Activated T-helper 17 cell treated with anti-CD3 and anti-CD28 coated beads, Interleukin-2, amount 50 U/mL, for 72 hours (primary cell): Measurements from ENCODE around the gene PRDM15. TPM values are rescaled to one million over a fixed set of nuclear protein-coding genes. Genes with fewer than 3 reads are reported as not detected.

Experiments
- ATAC-seq: fragments of 150-1000 bp; cut with Tn5 transposase; replicated peaks from 2 replicates; pipeline ENCODE4 v1.10.0; 2021; ENCODE audit warnings: mild to moderate bottlenecking, moderate library complexity
- H3K27ac Mint-ChIP-seq: one replicate; pipeline ENCODE4 v1.8.0; 2022; ENCODE audit warnings: mixed read lengths
- H3K27me3 Mint-ChIP-seq: one replicate; pipeline ENCODE4 v1.8.0; 2022; ENCODE audit warnings: mixed read lengths
- H3K36me3 Mint-ChIP-seq: one replicate; pipeline ENCODE4 v1.8.0; 2022; ENCODE audit warnings: low read depth, mild to moderate bottlenecking, mixed read lengths
- H3K4me1 Mint-ChIP-seq: one replicate; pipeline ENCODE4 v1.8.0; 2022; ENCODE audit warnings: mixed read lengths
- H3K4me3 Mint-ChIP-seq: one replicate; pipeline ENCODE4 v1.8.0; 2022; ENCODE audit warnings: mild to moderate bottlenecking, mixed read lengths
- H3K9me3 Mint-ChIP-seq: one replicate; pipeline ENCODE4 v1.8.0; 2022; ENCODE audit warnings: mixed read lengths
- total RNA-seq, 2 donors: library from RNA; stranded (reverse); gene quantifications; one replicate each; pipeline ENCODE4 v1.2.3, GENCODE V29; 2022

PRDM15 gene
- total RNA-seq, 2 donors from 2014 or later: 17.1 to 17.6 TPM

GRCh38 chr21:41898998-41899397 is 19.9 kb upstream of the PRDM15 start:
- no peaks in the 10 kb centered on the region for H3K27me3 Mint-ChIP-seq
- H3K9me3 Mint-ChIP-seq: no peaks in the 10 kb centered on the region
- no peak for ATAC-seq
- peak overlapping the region; percentile 74 for H3K4me3 Mint-ChIP-seq
- peak overlapping the region; percentile 93 for H3K27ac Mint-ChIP-seq
- H3K4me1 Mint-ChIP-seq: peaks cover 27% of the 10 kb centered on the region
- peaks cover 9% of the 10 kb centered on the region for H3K36me3 Mint-ChIP-seq

GRCh38 chr21:41897700-41898099 is 18.6 kb upstream of the PRDM15 start:
- Mint-ChIP-seq H3K27ac (no peak overlapping the region), H3K27me3 (no peaks in the 10 kb centered on the region), H3K4me3 (no peak overlapping the region), H3K4me1 (peaks cover 27% of the 10 kb centered on the region), H3K9me3 (no peaks in the 10 kb centered on the region), H3K36me3 (peaks cover 9% of the 10 kb centered on the region)
- ATAC-seq: no peak

GRCh38 chr21:41897047-41897669 is 18.0 kb upstream of the PRDM15 start:
- no peak for ATAC-seq
- Mint-ChIP-seq H3K27me3 (no peaks in the 10 kb centered on the region), H3K9me3 (no peaks in the 10 kb centered on the region), H3K4me1 (peaks cover 27% of the 10 kb centered on the region), H3K27ac (peak overlapping the region; percentile 46), H3K4me3 (no peak overlapping the region), H3K36me3 (peaks cover 9% of the 10 kb centered on the region)

GRCh38 chr21:41895643-41896493 is 16.7 kb upstream of the PRDM15 start:
- H3K27me3 Mint-ChIP-seq: no peaks in the 10 kb centered on the region
- H3K4me1 Mint-ChIP-seq: peaks cover 19% of the 10 kb centered on the region
- peak overlapping the region; percentile 43 for H3K4me3 Mint-ChIP-seq
- H3K27ac Mint-ChIP-seq: peak overlapping the region; percentile 78
- ATAC-seq: peak; percentile 38
- no peaks in the 10 kb centered on the region for H3K9me3 Mint-ChIP-seq
- H3K36me3 Mint-ChIP-seq: peaks cover under 1% of the 10 kb centered on the region

GRCh38 chr21:41894922-41895557 is 15.9 kb upstream of the PRDM15 start:
- H3K4me3 Mint-ChIP-seq: no peak overlapping the region
- no peaks in the 10 kb centered on the region for H3K27me3 Mint-ChIP-seq
- no peak overlapping the region for H3K27ac Mint-ChIP-seq
- H3K4me1 Mint-ChIP-seq: peaks cover 15% of the 10 kb centered on the region
- H3K36me3 Mint-ChIP-seq: no peaks in the 10 kb centered on the region
- no peaks in the 10 kb centered on the region for H3K9me3 Mint-ChIP-seq
- ATAC-seq: no peak

GRCh38 chr21:41894511-41894910 is 15.4 kb upstream of the PRDM15 start:
- no peak overlapping the region for H3K4me3 Mint-ChIP-seq
- H3K9me3 Mint-ChIP-seq: no peaks in the 10 kb centered on the region
- H3K4me1 Mint-ChIP-seq: peaks cover 13% of the 10 kb centered on the region
- H3K36me3 Mint-ChIP-seq: no peaks in the 10 kb centered on the region
- no peak overlapping the region for H3K27ac Mint-ChIP-seq
- no peaks in the 10 kb centered on the region for H3K27me3 Mint-ChIP-seq
- no peak for ATAC-seq

GRCh38 chr21:41892726-41893125 is 13.6 kb upstream of the PRDM15 start:
- ATAC-seq: no peak
- H3K27ac Mint-ChIP-seq: no peak overlapping the region
- no peak overlapping the region for H3K4me3 Mint-ChIP-seq
- H3K9me3 Mint-ChIP-seq: no peaks in the 10 kb centered on the region
- no peaks in the 10 kb centered on the region for H3K36me3 Mint-ChIP-seq
- H3K4me1 Mint-ChIP-seq: peaks cover 7% of the 10 kb centered on the region
- no peaks in the 10 kb centered on the region for H3K27me3 Mint-ChIP-seq

- ATAC-seq: no peak
Observed at GRCh38 chr21:41891132-41891531, 12.0 kb upstream of the PRDM15 start.

GRCh38 chr21:41890355-41890754 is 11.2 kb upstream of the PRDM15 start:
- H3K9me3 Mint-ChIP-seq: no peaks in the 10 kb centered on the region
- no peaks in the 10 kb centered on the region for H3K36me3 Mint-ChIP-seq
- H3K27ac Mint-ChIP-seq: peak overlapping the region; percentile 32
- H3K4me3 Mint-ChIP-seq: no peak overlapping the region
- no peaks in the 10 kb centered on the region for H3K4me1 Mint-ChIP-seq
- ATAC-seq: no peak
- no peaks in the 10 kb centered on the region for H3K27me3 Mint-ChIP-seq

More at GRCh38 chr21:41891132-41891531, 12.0 kb upstream of the PRDM15 start:
- Mint-ChIP-seq H3K4me3 (no peak overlapping the region), H3K9me3 (no peaks in the 10 kb centered on the region), H3K36me3 (no peaks in the 10 kb centered on the region), H3K27me3 (no peaks in the 10 kb centered on the region), H3K27ac (no peak overlapping the region), H3K4me1 (peaks cover 6% of the 10 kb centered on the region)

GRCh38 chr21:41888749-41889376 is 9.7 kb upstream of the PRDM15 start:
- H3K4me1 Mint-ChIP-seq: no peaks in the 10 kb centered on the region
- H3K27ac Mint-ChIP-seq: no peak overlapping the region
- ATAC-seq: no peak
- H3K27me3 Mint-ChIP-seq: no peaks in the 10 kb centered on the region
- H3K9me3 Mint-ChIP-seq: no peaks in the 10 kb centered on the region
- H3K4me3 Mint-ChIP-seq: no peak overlapping the region
- no peaks in the 10 kb centered on the region for H3K36me3 Mint-ChIP-seq

GRCh38 chr21:41887667-41888066 is 8.5 kb upstream of the PRDM15 start:
- ATAC-seq: no peak
- Mint-ChIP-seq H3K9me3 (no peaks in the 10 kb centered on the region), H3K4me1 (no peaks in the 10 kb centered on the region), H3K4me3 (no peak overlapping the region), H3K27me3 (no peaks in the 10 kb centered on the region), H3K27ac (no peak overlapping the region), H3K36me3 (no peaks in the 10 kb centered on the region)

GRCh38 chr21:41886328-41886727 is 7.2 kb upstream of the PRDM15 start:
- no peaks in the 10 kb centered on the region for H3K9me3 Mint-ChIP-seq
- no peaks in the 10 kb centered on the region for H3K36me3 Mint-ChIP-seq
- H3K4me1 Mint-ChIP-seq: no peaks in the 10 kb centered on the region
- ATAC-seq: no peak
- no peak overlapping the region for H3K4me3 Mint-ChIP-seq
- no peak overlapping the region for H3K27ac Mint-ChIP-seq
- no peaks in the 10 kb centered on the region for H3K27me3 Mint-ChIP-seq

GRCh38 chr21:41885341-41886024 is 6.3 kb upstream of the PRDM15 start:
- ATAC-seq: no peak
- Mint-ChIP-seq H3K36me3 (no peaks in the 10 kb centered on the region), H3K27me3 (no peaks in the 10 kb centered on the region), H3K27ac (no peak overlapping the region), H3K4me1 (no peaks in the 10 kb centered on the region), H3K9me3 (no peaks in the 10 kb centered on the region), H3K4me3 (no peak overlapping the region)

GRCh38 chr21:41884501-41885030 is 5.4 kb upstream of the PRDM15 start:
- no peaks in the 10 kb centered on the region for H3K36me3 Mint-ChIP-seq
- no peaks in the 10 kb centered on the region for H3K4me1 Mint-ChIP-seq
- no peak overlapping the region for H3K27ac Mint-ChIP-seq
- H3K9me3 Mint-ChIP-seq: no peaks in the 10 kb centered on the region
- H3K4me3 Mint-ChIP-seq: no peak overlapping the region
- H3K27me3 Mint-ChIP-seq: no peaks in the 10 kb centered on the region
- ATAC-seq: no peak
